ENCODE measurements around the gene PRKCE.

The PRKCE gene

DNA sequence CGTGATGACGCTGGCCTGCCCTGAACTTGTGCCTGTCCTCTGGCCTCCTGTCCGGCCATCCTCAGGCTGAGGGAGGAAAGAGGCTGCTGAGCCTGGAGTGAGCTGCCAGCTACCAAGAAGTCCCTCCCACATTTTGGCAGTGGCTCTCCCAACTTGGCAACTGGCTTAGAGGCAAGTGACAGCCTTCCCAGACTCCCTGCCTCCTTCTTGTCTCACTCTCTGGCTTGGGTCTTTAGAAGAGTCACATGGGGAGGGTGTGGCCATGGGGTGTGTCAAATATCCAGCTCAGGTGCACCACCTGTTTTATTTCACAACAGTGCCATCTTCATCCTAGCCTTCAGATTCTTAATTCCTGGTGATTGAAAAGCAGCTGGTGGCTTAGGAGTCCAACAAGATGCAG is 222.9 kb downstream of the PRKCE start:
- no peaks in the 10 kb centered on the region for H3K9me3 ChIP-seq

DNA sequence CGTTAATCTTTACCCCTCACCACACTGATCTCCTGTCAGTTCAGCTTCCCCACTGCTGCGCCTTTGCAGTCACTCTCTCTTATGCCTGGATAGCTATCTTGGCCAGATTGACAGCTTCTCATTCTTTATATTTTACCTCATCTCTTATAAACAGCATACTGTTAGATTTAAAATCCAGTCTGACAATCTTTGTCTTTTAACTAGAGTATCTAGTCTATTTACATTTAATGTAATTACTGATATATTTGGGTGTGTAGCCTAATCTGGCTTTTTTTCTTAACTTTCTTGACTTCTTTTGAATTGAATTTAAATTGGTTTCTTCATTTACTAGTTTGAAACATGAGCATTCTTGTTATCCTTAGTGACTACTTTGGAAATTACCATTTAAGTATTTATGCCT is 225.1 kb downstream of the PRKCE start:
- peaks cover 5% of the 10 kb centered on the region for H3K4me1 ChIP-seq
- DNase-seq = no peak
- H3K36me3 ChIP-seq = no peaks in the 10 kb centered on the region

More for the DNA sequence above, 222.9 kb downstream of the PRKCE start:
- Histone ChIP-seq H3K36me3 (no peaks in the 10 kb centered on the region), H3K4me1 (0 out of 2 replicates have a peak, but pooled peaks cover 4% of the 10 kb centered on the region), H3K4me3 (ENCODE audit: low read depth, low read length) (no peak overlapping the region), H3K27me3 (no peaks in the 10 kb centered on the region)
- TF ChIP-seq, protein P1, sequence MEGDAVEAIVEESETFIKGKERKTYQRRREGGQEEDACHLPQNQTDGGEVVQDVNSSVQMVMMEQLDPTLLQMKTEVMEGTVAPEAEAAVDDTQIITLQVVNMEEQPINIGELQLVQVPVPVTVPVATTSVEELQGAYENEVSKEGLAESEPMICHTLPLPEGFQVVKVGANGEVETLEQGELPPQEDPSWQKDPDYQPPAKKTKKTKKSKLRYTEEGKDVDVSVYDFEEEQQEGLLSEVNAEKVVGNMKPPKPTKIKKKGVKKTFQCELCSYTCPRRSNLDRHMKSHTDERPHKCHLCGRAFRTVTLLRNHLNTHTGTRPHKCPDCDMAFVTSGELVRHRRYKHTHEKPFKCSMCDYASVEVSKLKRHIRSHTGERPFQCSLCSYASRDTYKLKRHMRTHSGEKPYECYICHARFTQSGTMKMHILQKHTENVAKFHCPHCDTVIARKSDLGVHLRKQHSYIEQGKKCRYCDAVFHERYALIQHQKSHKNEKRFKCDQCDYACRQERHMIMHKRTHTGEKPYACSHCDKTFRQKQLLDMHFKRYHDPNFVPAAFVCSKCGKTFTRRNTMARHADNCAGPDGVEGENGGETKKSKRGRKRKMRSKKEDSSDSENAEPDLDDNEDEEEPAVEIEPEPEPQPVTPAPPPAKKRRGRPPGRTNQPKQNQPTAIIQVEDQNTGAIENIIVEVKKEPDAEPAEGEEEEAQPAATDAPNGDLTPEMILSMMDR (IDR thresholded peaks at IDR 0.05; ENCODE audit: low read depth, low read length) = no peak
- DNase-seq = no peak

DNA sequence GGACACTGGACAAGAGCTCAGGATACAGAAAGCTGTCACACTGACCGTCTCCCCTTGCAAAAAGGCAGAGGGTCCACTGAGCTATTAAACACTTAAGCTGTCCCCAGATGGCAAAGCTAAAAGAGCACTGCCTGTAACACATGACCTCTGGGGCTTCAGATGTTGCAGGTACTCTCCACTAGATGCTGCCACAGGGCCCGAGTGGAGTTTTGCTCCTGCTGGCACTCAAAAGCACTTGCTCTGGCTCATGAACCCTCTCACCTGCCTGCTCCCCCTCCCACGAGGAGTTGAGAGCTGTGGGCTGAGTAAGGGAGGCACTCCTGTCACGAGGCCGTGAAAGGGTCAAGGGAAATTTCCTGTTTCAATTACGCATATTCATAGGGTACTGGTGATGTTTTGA is 227.9 kb downstream of the PRKCE start:
- Histone ChIP-seq H3K27me3 (no peaks in the 10 kb centered on the region), H3K4me3 (ENCODE audit: low read depth, low read length) (no peak overlapping the region), H3K36me3 (no peaks in the 10 kb centered on the region), H3K4me1 (peaks cover 30% of the 10 kb centered on the region), H3K9me3 (no peaks in the 10 kb centered on the region)
- peak; percentile 30 for DNase-seq
- TF ChIP-seq, protein P1 (IDR thresholded peaks at IDR 0.05; ENCODE audit: low read depth, low read length) = peak; percentile 46

More for the DNA sequence above, 225.1 kb downstream of the PRKCE start:
- TF ChIP-seq, protein P1 (IDR thresholded peaks at IDR 0.05; ENCODE audit: low read depth, low read length) = no peak
- Histone ChIP-seq H3K9me3 (no peaks in the 10 kb centered on the region), H3K27me3 (no peaks in the 10 kb centered on the region), H3K4me3 (ENCODE audit: low read depth, low read length) (no peak overlapping the region)

DNA sequence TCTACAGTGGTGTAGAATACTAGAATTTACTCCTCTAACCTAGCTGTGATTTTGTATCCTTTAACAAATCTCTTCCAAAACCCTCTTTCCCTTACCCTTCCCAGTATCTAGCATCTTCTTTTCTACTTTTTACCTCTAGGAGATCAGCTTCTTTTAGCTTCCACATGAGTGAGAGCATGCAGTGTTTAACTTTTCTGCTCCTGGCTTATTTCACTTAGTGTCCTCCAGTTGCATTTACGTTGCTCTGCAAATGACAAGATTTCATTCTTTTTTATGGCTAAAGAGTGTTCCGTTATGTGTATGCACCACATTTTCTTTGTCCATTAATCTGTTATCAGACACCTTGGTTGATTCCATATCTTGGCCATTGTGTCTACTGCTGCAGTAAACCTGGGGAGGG is 228.5 kb downstream of the PRKCE start:
- TF ChIP-seq, protein P1 (IDR thresholded peaks at IDR 0.05; ENCODE audit: low read depth, low read length) = no peak

DNA sequence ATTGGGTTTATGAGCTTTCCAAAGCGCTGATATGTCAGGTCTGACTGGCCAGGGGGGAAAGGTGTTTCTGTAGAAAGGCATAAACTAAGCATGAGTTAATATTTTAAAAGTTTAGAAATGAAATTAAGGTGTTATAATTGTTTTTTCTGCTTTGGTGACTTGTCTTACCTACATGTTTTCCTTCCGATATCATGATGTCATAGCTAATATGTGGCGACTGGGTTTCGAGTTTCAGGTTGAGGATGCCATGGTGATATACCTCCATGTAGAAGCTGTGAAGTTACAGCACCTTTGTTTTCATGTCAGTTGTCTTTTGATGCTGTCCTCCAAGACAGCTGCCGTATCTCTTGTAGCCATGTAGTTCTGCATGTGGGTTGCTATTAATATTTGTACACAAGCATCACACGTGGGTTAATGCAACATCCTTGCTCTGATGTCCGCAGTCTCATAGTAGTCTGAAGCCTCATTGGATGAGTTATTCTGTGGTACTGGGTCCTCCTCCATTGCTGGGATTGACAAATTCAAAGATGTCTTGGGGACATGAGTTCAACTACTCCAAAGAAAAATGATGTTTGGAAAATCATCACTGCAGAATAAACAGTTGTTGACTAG is 230.6 kb downstream of the PRKCE start:
- H3K36me3 ChIP-seq = no peaks in the 10 kb centered on the region
- no peaks in the 10 kb centered on the region for H3K27me3 ChIP-seq
- no peak for DNase-seq
- no peak overlapping the region for H3K4me3 ChIP-seq (ENCODE audit: low read depth, low read length)
- peaks cover 50% of the 10 kb centered on the region for H3K4me1 ChIP-seq
- H3K9me3 ChIP-seq = no peaks in the 10 kb centered on the region
- TF ChIP-seq, protein P1 (IDR thresholded peaks at IDR 0.05; ENCODE audit: low read depth, low read length) = no peak

More for the DNA sequence above, 228.5 kb downstream of the PRKCE start:
- no peaks in the 10 kb centered on the region for H3K36me3 ChIP-seq
- H3K4me1 ChIP-seq = peaks cover 32% of the 10 kb centered on the region
- H3K4me3 ChIP-seq (ENCODE audit: low read depth, low read length) = no peak overlapping the region
- no peak for DNase-seq
- no peaks in the 10 kb centered on the region for H3K27me3 ChIP-seq
- no peaks in the 10 kb centered on the region for H3K9me3 ChIP-seq

DNA sequence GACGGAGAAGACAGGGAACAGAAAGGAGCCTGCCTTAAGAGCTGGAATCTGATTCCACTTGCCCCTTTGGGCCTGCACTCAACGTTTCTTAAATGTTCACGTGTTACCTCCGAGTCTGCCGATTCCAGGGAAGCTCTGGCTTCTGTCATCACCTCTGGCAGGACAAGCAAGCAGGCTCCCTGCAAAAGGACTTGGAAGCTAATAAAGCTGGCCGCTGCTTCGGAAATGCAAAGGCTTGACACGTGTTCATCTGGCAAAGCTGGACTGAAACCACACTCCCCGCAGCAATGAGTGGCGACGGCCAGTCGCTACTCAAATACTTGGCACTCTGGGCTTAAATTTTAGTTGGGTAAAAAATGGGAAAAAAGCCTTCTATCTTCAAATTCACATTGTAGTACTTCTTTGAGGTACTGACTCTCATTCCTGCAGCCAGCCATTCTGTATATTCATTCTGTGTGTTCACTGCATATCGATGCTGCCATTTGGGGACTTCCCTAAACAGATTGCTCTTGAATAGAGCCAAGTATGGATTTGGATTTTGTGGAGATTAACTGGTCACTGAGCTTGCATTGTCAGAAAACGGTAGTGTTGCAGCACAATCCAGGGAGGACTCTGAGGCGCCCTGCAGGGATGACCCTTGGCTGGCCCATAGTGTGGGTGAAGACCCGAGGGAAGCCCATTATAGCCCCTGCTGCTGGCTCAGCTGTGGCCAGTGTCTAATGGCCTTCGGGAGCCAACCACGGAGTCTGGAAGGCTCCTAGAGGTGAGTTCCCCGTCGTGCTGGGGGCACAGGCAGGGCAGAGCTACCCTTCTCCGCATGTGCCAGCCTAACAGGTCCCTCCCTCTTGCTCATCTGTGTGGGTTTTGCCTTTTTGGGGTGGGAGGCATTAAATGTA is 231.5 kb downstream of the PRKCE start:
- Histone ChIP-seq H3K9me3 (no peaks in the 10 kb centered on the region), H3K4me3 (ENCODE audit: low read depth, low read length) (no peak overlapping the region), H3K27me3 (no peaks in the 10 kb centered on the region), H3K4me1 (peaks cover 54% of the 10 kb centered on the region), H3K36me3 (no peaks in the 10 kb centered on the region)
- TF ChIP-seq, protein P1 (IDR thresholded peaks at IDR 0.05; ENCODE audit: low read depth, low read length) = no peak
- DNase-seq = peak; percentile 86

All from BE2C (cell line).